NCI-H526 (cell line): ENCODE results near the gene AMN.

ENCODE experiments used
- DNase-seq, 2 experiments: peaks; one replicate each; lab custom pipeline; 2025; lab: John Stamatoyannopoulos, UW

The AMN gene

GRCh38 chr14:102965971-102966655 is 43.6 kb downstream of the AMN start:
- no peak for DNase-seq

DNA sequence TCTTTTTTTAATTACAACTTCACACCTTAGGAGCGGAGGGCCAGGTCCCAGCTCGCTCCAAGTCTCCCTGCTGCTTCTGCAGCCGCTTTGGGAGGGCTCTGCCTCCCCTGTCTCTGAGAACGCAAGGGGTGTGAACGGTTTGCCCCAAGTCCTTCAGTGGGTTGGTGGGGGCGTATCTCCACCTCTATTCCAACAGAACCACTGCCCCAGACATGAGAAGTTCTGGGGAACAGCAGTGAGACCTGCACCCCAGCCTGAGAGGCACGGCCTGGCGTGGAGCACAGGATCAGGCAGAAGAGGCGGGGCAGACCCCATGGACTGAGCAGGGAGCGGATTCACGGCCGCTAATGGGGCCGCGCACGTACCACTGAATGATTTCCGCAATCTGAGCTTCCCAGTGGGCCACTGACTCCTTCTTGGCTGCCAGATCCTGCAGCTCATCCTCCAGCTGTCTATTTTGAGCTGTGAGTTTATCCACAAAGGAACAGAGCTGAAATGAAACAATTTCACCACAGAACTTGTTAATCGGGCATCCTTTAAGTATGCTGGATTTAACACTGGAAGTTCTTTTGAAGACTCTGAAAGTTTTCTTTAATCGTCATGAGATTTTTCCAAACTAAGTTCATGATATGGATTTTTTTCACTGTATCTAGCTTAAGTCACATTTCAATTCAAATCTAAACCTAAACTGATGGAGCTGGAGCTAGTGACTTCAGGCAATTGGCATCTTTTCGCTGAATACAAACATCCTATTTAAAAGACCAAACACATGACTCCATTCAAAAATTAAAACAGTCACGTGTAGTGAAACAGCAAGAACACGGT is 44.4 kb downstream of the AMN start:
- DNase-seq, result no peak

GRCh38 chr14:102967506-102967795 is 45.0 kb downstream of the AMN start:
- no peak for DNase-seq

DNA sequence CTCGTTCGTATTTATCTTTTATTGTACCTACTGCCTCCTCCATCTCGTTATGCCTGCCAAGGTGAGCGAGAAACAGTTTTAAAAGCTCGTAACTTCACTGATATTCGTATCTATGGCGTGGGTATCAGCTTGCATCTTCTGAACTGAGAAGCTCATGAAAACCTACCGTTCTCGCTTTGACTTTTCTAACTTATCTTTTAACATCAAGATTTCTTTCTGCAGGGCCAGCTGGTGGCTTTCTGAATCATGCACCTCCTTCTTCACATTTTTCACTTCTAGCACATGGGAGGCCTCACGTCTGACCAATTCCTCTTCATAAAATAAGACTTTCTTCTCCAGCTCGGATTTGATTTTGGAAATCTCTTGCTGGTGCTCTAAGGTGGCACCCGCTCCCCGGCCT is 45.8 kb downstream of the AMN start:
- no peak for DNase-seq

- no peak for DNase-seq
Measured at GRCh38 chr14:102969060-102969791, 46.8 kb downstream of the AMN start.

GRCh38 chr14:102969901-102970300 is 47.4 kb downstream of the AMN start:
- no peak for DNase-seq

DNA sequence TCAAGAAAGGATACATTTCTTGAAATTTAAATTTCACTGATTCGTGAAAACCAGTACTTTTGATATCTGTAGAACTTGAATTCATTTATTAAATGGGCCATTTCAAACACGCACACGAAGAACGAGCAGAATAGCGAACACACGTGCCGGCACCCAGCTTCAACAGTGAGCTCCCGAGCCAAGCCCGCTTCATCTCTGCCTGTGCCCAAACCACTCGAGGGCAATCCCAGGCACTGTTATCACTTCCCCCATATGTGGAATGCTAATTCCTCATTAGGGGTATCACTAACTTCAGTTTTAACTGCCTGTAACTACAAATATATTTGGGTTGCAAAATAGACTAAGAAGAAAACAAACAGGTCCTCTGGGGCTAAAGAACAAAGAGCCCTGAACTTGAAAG is 48.0 kb downstream of the AMN start:
- no peak for DNase-seq

DNA sequence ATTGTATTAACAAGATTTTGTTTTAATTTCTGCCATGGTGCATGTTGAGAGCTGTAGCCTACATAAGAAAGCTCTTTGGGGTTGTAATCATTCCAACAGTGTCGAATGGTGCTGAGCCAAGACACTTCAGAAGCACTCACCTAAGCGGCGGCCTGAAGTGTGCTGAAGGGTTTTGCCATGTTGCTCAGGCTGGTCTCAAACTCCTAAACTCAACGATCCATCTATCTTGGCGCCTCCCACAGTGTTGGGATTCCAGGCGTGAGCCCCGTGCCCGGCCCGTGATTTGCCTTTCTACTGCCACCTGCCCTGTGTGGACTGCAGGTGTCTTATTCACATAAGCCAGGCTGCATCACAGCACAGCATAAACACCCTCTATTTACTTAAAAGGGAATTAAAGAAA is 48.9 kb downstream of the AMN start:
- peak in 1 of 2 experiments; percentile 15 for DNase-seq

DNA sequence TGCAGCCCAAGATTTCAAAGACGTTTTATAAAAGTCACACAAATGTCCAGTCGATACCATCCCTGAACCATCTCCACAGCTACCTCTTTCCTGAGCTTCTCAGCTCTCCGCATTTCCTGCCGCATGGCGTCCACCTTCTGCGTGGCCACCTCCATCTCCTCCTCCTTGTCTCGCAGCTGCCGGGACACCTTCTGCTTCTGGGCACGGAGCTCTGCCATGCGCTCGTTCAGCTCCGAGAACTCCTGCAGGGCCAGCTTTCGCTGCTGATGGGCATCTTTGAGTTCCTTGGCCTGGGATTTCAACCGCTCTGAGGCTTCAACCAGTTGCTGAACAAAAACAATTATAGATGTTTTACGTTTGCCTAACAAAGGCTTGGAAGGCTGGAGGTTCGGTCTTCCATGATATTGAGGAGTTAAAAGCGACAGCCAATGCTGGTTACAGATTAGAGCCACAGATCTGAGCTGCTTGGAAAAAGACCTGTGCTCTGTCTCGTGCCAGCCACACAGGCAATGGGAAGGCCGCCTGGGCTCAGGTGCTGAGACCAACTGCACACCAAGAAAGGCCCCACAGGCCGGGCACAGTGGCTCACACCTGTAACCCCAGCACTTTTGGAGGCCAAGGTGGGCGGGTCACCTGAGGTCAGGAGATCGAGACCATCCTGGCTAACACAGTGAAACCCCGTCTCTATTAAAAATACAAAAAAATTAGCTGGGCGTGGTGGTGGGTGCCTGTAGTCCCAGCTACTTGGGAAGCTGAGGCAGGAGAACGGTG is 49.6 kb downstream of the AMN start:
- DNase-seq, result no peak

- no peak for DNase-seq
Measured at GRCh38 chr14:102973706-102974285, 51.3 kb downstream of the AMN start.

- DNase-seq, result no peak
Measured at GRCh38 chr14:102975662-102976061, 53.2 kb downstream of the AMN start.

DNA sequence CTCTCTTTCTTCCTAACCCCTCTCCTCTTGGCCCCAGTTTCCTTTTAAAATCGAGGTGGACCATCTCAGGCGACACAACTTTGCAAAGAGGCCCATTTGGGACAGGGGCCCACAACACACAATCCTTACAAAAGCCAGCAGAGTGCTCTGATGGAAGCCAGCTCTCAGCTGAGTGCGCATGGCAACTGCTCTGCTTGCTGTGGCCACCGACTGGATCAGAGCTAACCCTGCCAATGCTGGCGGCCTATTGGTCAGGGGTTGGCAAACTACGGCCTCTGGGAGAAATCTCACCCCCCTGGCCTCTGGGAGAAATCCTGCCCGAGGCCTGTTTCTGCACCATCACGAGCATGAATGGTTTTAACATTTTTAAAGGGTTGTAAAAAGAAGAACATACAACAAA is 55.0 kb downstream of the AMN start:
- DNase-seq, result peak in 1 of 2 experiments; percentile 45

GRCh38 chr14:102979406-102979805 is 56.9 kb downstream of the AMN start:
- no peak for DNase-seq

- DNase-seq, result no peak
Measured at GRCh38 chr14:102980409-102980810, 57.9 kb downstream of the AMN start.
